WTC11 (cell line): Measurements from ENCODE around the gene TLE7. TPM values are rescaled to one million over a fixed set of nuclear protein-coding genes. Genes with fewer than 3 reads are reported as not detected.

Experiments
- ATAC-seq: fragments of 200-7000 bp; cut with Tn5 transposase; 2 replicates; pipeline ENCODE4 v1.10.0; 2021; ENCODE audit warnings: mild to moderate bottlenecking, moderate library complexity
- CTCF ChIA-PET: fragments of 300-600 bp; sonication (Branson Sonifier 250); formaldehyde crosslinking; loops from one replicate; lab custom pipeline; 2021; ENCODE audit warnings: antibody characterized with exemption; lab: Charles Lee
- POLR2A ChIA-PET: fragments of 350-600 bp; sonication (Branson Sonifier 250); formaldehyde crosslinking; loops from one replicate; lab custom pipeline; 2021; ENCODE audit warnings: antibody characterized with exemption; lab: Charles Lee
- DNase-seq: peaks from one replicate; pipeline ENCODE4 v3.0.0; 2021; ENCODE audit warnings: low spot score
- H3K27ac Mint-ChIP-seq: 2 replicates; pipeline ENCODE4 v1.8.0; 2021; ENCODE audit warnings: mixed read lengths
- H3K27me3 Mint-ChIP-seq: 2 replicates; pipeline ENCODE4 v1.8.0; 2021; ENCODE audit warnings: low read depth, mild to moderate bottlenecking, moderate library complexity, mixed read lengths
- H3K36me3 Mint-ChIP-seq: 2 replicates; pipeline ENCODE4 v1.8.0; 2021; ENCODE audit warnings: mixed read lengths
- H3K4me1 Mint-ChIP-seq: 2 replicates; pipeline ENCODE4 v1.8.0; 2022; ENCODE audit warnings: mixed read lengths
- H3K4me3 Mint-ChIP-seq: 2 replicates; pipeline ENCODE4 v1.8.0; 2021; ENCODE audit warnings: mild to moderate bottlenecking, moderate library complexity, mixed read lengths
- H3K9me3 Mint-ChIP-seq: 2 replicates; pipeline ENCODE4 v1.8.0; 2021; ENCODE audit warnings: mixed read lengths
- ATF2 ChIP-seq: sonication (generic); formaldehyde crosslinking; IDR thresholded peaks from 2 replicates; pipeline ENCODE4 v1.8.1; 2022; ENCODE audit warnings: low read depth, missing genetic modification reagents, borderline replicate concordance
- ATF3 ChIP-seq: sonication (generic); formaldehyde crosslinking; conservative IDR thresholded peaks from 2 replicates; pipeline ENCODE4 v1.8.1; 2022; ENCODE audit warnings: mild to moderate bottlenecking, missing genetic modification reagents
- CREM ChIP-seq: sonication (generic); formaldehyde crosslinking; IDR thresholded peaks from 2 replicates; pipeline ENCODE4 v1.8.1; 2022; ENCODE audit warnings: mild to moderate bottlenecking, missing genetic modification reagents, moderate library complexity
- ELF4 ChIP-seq: sonication (generic); formaldehyde crosslinking; IDR thresholded peaks from 2 replicates; pipeline ENCODE4 v1.8.1; 2022; ENCODE audit warnings: low read depth, mild to moderate bottlenecking, moderate library complexity, missing genetic modification reagents
- FOXP1 ChIP-seq: sonication (generic); formaldehyde crosslinking; IDR thresholded peaks from 2 replicates; pipeline ENCODE4 v1.8.0; 2022; ENCODE audit warnings: missing genetic modification reagents, mild to moderate bottlenecking, moderate library complexity, borderline replicate concordance
- GTF2I ChIP-seq: fragments of 250-450 bp; sonication (Bioruptor Pico); conservative IDR thresholded peaks from 2 replicates; pipeline ENCODE4 v1.4.0; 2021; ENCODE audit warnings: mild to moderate bottlenecking
- HMGA2 ChIP-seq: fragments of 250-450 bp; sonication (Bioruptor Pico); IDR thresholded peaks from 2 replicates; pipeline ENCODE4 v1.4.0; 2021; ENCODE audit warnings: mild to moderate bottlenecking, moderate library complexity
- KAT7 ChIP-seq: sonication (generic); formaldehyde crosslinking; IDR thresholded peaks from 2 replicates; pipeline ENCODE4 v1.8.1; 2023; ENCODE audit warnings: missing genetic modification reagents, mild to moderate bottlenecking, borderline replicate concordance
- NFYB ChIP-seq: sonication (generic); formaldehyde crosslinking; conservative IDR thresholded peaks from 2 replicates; pipeline ENCODE4 v1.8.0; 2022; ENCODE audit warnings: low read depth, missing genetic modification reagents
- NR3C1 ChIP-seq: sonication (generic); formaldehyde crosslinking; conservative IDR thresholded peaks from 2 replicates; pipeline ENCODE4 v1.8.1; 2023; ENCODE audit warnings: low read depth, mild to moderate bottlenecking, missing genetic modification reagents
- USF2 ChIP-seq: sonication (generic); formaldehyde crosslinking; IDR thresholded peaks from 2 replicates; pipeline ENCODE4 v1.8.1; 2023; ENCODE audit warnings: mild to moderate bottlenecking, missing genetic modification reagents, moderate library complexity
- ZNF121 ChIP-seq: sonication (generic); formaldehyde crosslinking; IDR thresholded peaks from 2 replicates; pipeline ENCODE4 v1.8.0; 2023; ENCODE audit warnings: missing genetic modification reagents
- ZNF263 ChIP-seq: sonication (generic); formaldehyde crosslinking; IDR thresholded peaks from 2 replicates; pipeline ENCODE4 v1.8.1; 2022; ENCODE audit warnings: low read depth, mild to moderate bottlenecking, moderate library complexity, missing genetic modification reagents
- ZNF532 ChIP-seq: fragments of 250-450 bp; sonication (Bioruptor Pico); IDR thresholded peaks from 2 replicates; pipeline ENCODE4 v1.9.0; 2021; ENCODE audit warnings: mild to moderate bottlenecking, borderline replicate concordance
- total RNA-seq: library from RNA; stranded (reverse); gene quantifications from 3 replicates; pipeline ENCODE4 v1.2.3, GENCODE V29; 2021
- TF ChIP-seq, protein P1 (sequence below): sonication (generic); formaldehyde crosslinking; IDR thresholded peaks from 2 replicates; pipeline ENCODE4 v1.8.1; 2023; ENCODE audit warnings: mild to moderate bottlenecking, missing genetic modification reagents
- TF ChIP-seq, protein P2 (sequence below): fragments of 250-450 bp; sonication (Bioruptor Pico); conservative IDR thresholded peaks from 2 replicates; pipeline ENCODE4 v1.9.0; 2021; ENCODE audit warnings: mild to moderate bottlenecking

TLE7 gene
- total RNA-seq, 1 experiment from 2014 or later = 0.55 TPM

GRCh38 chr16:71436473-71436872, 5.4 kb downstream of the TLE7 start:
- Mint-ChIP-seq H3K36me3 (no peaks in the 10 kb centered on the region), H3K27me3 (peaks cover 9% of the 10 kb centered on the region), H3K4me3 (no peak overlapping the region)
- TF ChIP-seq ATF3 (CRISPR knock-in tag) = no peak
- TF ChIP-seq, all 79 proteins: peak for 0
- ChIA-PET POLR2A (no interaction called here), CTCF (interaction anchor here (1.2 to 1.8 kb wide), 5 partner anchors 14 to 106 kb away, joined by 3 to 11 read pairs (median 4); no protein-coding TSS in a partner anchor)
- no peak overlapping the region for H3K27ac Mint-ChIP-seq
- no peaks in the 10 kb centered on the region for H3K9me3 Mint-ChIP-seq
- DNase-seq = no peak
- ATAC-seq = no peak
- peaks cover 7% of the 10 kb centered on the region; the same call in 1 of the 2 replicates for H3K4me1 Mint-ChIP-seq

GRCh38 chr16:71432906-71433305, 8.9 kb downstream of the TLE7 start:
- H3K4me3 Mint-ChIP-seq = no peak overlapping the region
- ChIA-PET POLR2A (no interaction called here), CTCF (interaction anchor here (1.1 to 2.3 kb wide), 5 partner anchors 11 to 178 kb away, joined by 3 to 11 read pairs (median 4); no protein-coding TSS in a partner anchor)
- no peaks in the 10 kb centered on the region for H3K36me3 Mint-ChIP-seq
- TF ChIP-seq FOXP1 (CRISPR knock-in tag) = no peak
- no peak for TF ChIP-seq ZNF121 (CRISPR knock-in tag)
- DNase-seq (no peak), ATAC-seq (no peak)
- H3K27me3 Mint-ChIP-seq = peaks cover 18% of the 10 kb centered on the region
- no peak overlapping the region for H3K27ac Mint-ChIP-seq
- H3K4me1 Mint-ChIP-seq = no peaks in the 10 kb centered on the region
- H3K9me3 Mint-ChIP-seq = no peaks in the 10 kb centered on the region

DNA sequence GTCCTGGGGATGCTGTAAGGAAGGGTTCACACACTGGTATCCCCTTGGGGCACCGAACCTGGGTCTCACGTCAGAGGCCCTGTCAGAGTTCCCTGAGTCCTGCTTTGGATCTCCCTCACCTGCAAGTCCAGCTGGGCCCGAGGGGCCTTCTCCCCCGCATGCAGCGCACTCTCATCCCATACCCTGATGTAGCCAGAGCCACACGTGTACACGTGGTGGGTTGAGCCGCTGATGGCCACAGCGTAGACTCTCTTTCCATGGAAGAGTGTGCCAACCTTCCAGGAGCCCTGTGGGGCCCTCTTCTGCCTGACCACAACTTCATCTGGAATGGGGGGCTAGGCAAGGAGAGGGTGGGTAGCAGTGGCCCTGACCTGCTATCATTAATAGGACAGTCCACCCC, 9.9 kb downstream of the TLE7 start:
- ChIA-PET CTCF (interaction anchor here (1.2 to 2.3 kb wide), 3 partner anchors 10 to 179 kb away, joined by 4 to 11 read pairs (median 5); no protein-coding TSS in a partner anchor), POLR2A (no interaction called here)
- no peak for TF ChIP-seq CREM (CRISPR knock-in tag)
- no peak for TF ChIP-seq USF2 (CRISPR knock-in tag)
- TF ChIP-seq NR3C1 (CRISPR knock-in tag) = no peak
- TF ChIP-seq ZNF532 (CRISPR knock-in tag) = no peak
- TF ChIP-seq HMGA2 (CRISPR knock-in tag) = no peak
- no peak for TF ChIP-seq NFYB (CRISPR knock-in tag)
- TF ChIP-seq ZNF263 (CRISPR knock-in tag) = no peak
- no peak for TF ChIP-seq ELF4 (CRISPR knock-in tag)
- ATAC-seq (no peak), DNase-seq (no peak)
- H3K27ac Mint-ChIP-seq = no peak overlapping the region
- H3K36me3 Mint-ChIP-seq = no peaks in the 10 kb centered on the region
- peaks cover 3% of the 10 kb centered on the region for H3K4me1 Mint-ChIP-seq
- peaks cover 15% of the 10 kb centered on the region for H3K27me3 Mint-ChIP-seq
- no peaks in the 10 kb centered on the region for H3K9me3 Mint-ChIP-seq
- no peak overlapping the region for H3K4me3 Mint-ChIP-seq

GRCh38 chr16:71431176-71431575, 10.7 kb downstream of the TLE7 start:
- peaks cover 20% of the 10 kb centered on the region for H3K27me3 Mint-ChIP-seq
- ChIA-PET POLR2A (no interaction called here), CTCF (no interaction called here)
- H3K27ac Mint-ChIP-seq = no peak overlapping the region
- no peak for DNase-seq
- H3K4me1 Mint-ChIP-seq = peaks cover 10% of the 10 kb centered on the region
- no peak overlapping the region for H3K4me3 Mint-ChIP-seq
- H3K9me3 Mint-ChIP-seq = no peaks in the 10 kb centered on the region
- H3K36me3 Mint-ChIP-seq = no peaks in the 10 kb centered on the region
- ATAC-seq = no peak
- TF ChIP-seq, protein P1, sequence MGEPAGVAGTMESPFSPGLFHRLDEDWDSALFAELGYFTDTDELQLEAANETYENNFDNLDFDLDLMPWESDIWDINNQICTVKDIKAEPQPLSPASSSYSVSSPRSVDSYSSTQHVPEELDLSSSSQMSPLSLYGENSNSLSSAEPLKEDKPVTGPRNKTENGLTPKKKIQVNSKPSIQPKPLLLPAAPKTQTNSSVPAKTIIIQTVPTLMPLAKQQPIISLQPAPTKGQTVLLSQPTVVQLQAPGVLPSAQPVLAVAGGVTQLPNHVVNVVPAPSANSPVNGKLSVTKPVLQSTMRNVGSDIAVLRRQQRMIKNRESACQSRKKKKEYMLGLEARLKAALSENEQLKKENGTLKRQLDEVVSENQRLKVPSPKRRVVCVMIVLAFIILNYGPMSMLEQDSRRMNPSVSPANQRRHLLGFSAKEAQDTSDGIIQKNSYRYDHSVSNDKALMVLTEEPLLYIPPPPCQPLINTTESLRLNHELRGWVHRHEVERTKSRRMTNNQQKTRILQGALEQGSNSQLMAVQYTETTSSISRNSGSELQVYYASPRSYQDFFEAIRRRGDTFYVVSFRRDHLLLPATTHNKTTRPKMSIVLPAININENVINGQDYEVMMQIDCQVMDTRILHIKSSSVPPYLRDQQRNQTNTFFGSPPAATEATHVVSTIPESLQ (CRISPR knock-in tag) = no peak
- TF ChIP-seq GTF2I (no peak), ATF2 (no peak), KAT7 (CRISPR knock-in tag) (no peak)
- TF ChIP-seq, protein P2, sequence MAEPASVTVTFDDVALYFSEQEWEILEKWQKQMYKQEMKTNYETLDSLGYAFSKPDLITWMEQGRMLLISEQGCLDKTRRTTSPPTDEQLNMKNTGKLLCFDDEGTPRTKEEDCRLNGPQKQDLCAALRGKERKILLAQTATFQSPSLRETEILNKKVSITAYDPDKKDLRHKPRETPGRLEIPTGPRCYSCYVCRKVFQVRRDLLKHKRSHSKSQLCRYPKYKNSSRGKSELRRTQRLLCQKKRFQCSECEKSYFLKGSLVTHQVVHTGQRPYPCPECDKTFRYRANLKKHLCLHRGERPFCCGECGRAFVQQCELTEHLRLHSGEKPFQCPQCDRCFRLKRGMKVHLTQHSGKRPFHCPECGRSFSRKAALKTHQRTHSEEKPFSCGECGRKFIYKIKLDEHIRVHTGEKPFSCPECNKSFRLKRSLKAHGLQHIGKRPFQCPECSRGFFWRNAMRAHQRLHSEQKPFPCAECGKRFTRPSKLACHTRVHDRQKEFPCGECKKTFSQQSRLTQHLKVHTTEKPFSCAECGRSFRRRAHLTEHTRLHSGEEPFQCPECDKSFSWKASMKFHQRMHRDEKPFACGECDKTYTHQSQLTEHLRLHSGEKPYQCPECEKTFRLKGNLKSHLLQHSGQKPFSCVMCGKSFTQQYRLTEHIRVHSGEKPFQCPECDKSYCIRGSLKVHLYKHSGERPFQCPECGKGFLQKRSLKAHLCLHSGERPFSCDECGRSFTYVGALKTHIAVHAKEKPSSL (CRISPR knock-in tag) = no peak
